GM23338 (cell line): ENCODE measurements around the gene MACROD1. TPM values are rescaled to one million over a fixed set of nuclear protein-coding genes. Genes with fewer than 3 reads are reported as not detected.
A peak's percentile ranks its signal among the peaks of the same experiment; 100 is the strongest.

Experiments used
- ATAC-seq: fragments of 200-7000 bp; cut with Tn5 transposase; 3 replicates; pipeline ENCODE4 v1.9.1; 2020
- DNase-seq: peaks from one replicate; pipeline ENCODE4 v3.0.0-alpha.2; 2015; ENCODE audit warnings: low spot score
- H2AFZ ChIP-seq: fragments of 200-600 bp; sonication (generic); 2 replicates; pipeline ENCODE4 v1.8.0; 2016; ENCODE audit warnings: antibody characterized with exemption, mild to moderate bottlenecking, moderate library complexity
- H3F3A ChIP-seq: fragments of 200-600 bp; sonication (generic); replicated peaks from 2 replicates; pipeline ENCODE4 v1.8.0; 2017; ENCODE audit warnings: antibody characterized with exemption, mixed run types, low read depth
- H3K27ac ChIP-seq: fragments of 200-600 bp; sonication (generic); 2 replicates; pipeline ENCODE4 v1.6.1; 2016; ENCODE audit warnings: low read depth
- H3K27me3 ChIP-seq: fragments of 200-600 bp; sonication (generic); 2 replicates; pipeline ENCODE4 v1.8.0; 2016; ENCODE audit warnings: mild to moderate bottlenecking, mixed run types, moderate library complexity; ENCODE audit not compliant: insufficient read depth
- H3K36me3 ChIP-seq: fragments of 200-600 bp; sonication (generic); 2 replicates; pipeline ENCODE4 v1.8.0; 2016; ENCODE audit warnings: mild to moderate bottlenecking; ENCODE audit not compliant: insufficient read depth
- H3K4me1 ChIP-seq: fragments of 200-600 bp; sonication (generic); 2 replicates; pipeline ENCODE4 v1.8.0; 2016; ENCODE audit warnings: mild to moderate bottlenecking, moderate library complexity; ENCODE audit not compliant: insufficient read depth
- H3K4me2 ChIP-seq: fragments of 200-600 bp; sonication (generic); 2 replicates; pipeline ENCODE4 v1.7.1; 2017; ENCODE audit warnings: mixed run types
- H3K4me3 ChIP-seq: fragments of 200-600 bp; sonication (generic); 2 replicates; pipeline ENCODE4 v1.6.1; 2016; ENCODE audit warnings: mixed run types
- H3K79me2 ChIP-seq: fragments of 200-600 bp; sonication (generic); replicated peaks from 2 replicates; pipeline ENCODE4 v1.8.0; 2017; ENCODE audit warnings: mild to moderate bottlenecking; ENCODE audit not compliant: insufficient read depth
- H3K9me2 ChIP-seq: fragments of 200-600 bp; sonication (generic); 2 replicates; pipeline ENCODE4 v1.8.0; 2017; ENCODE audit not compliant: insufficient read depth
- H4K20me1 ChIP-seq: fragments of 200-600 bp; sonication (generic); replicated peaks from 2 replicates; pipeline ENCODE4 v1.8.0; 2017; ENCODE audit warnings: mild to moderate bottlenecking; ENCODE audit not compliant: insufficient read depth
- H3K27ac Mint-ChIP-seq: 2 replicates; pipeline ENCODE4 v1.8.0; 2020; ENCODE audit warnings: inconsistent platforms, mild to moderate bottlenecking, moderate library complexity, mixed read lengths
- H3K27me3 Mint-ChIP-seq: 3 replicates; pipeline ENCODE4 v1.8.0; 2022; ENCODE audit warnings: low read depth, mild to moderate bottlenecking, moderate library complexity, mixed read lengths, inconsistent platforms; ENCODE audit not compliant: insufficient read depth, poor library complexity
- H3K36me3 Mint-ChIP-seq: 3 replicates; pipeline ENCODE4 v1.8.0; 2021; ENCODE audit warnings: low read depth, mild to moderate bottlenecking, inconsistent platforms, moderate library complexity, mixed read lengths
- H3K4me1 Mint-ChIP-seq: 3 replicates; pipeline ENCODE4 v1.8.0; 2020; ENCODE audit warnings: mild to moderate bottlenecking, inconsistent platforms, mixed read lengths
- H3K4me3 Mint-ChIP-seq: 3 replicates; pipeline ENCODE4 v1.8.0; 2021; ENCODE audit warnings: moderate library complexity, mild to moderate bottlenecking, inconsistent platforms, mixed read lengths
- H3K9me3 Mint-ChIP-seq: 3 replicates; pipeline ENCODE4 v1.8.0; 2020; ENCODE audit warnings: moderate library complexity, mild to moderate bottlenecking, inconsistent platforms, mixed read lengths
- CTCF ChIP-seq, 2 experiments: fragments of 200-600 bp in 1 of 2; sonication (generic) in 1 of 2; conservative IDR thresholded peaks; 2 replicates each; pipeline versions ENCODE4 v1.5.1 to v1.6.1; 2016 to 2017; ENCODE audit warnings: antibody characterized with exemption in 2 of 2, low read depth in 2 of 2, mild to moderate bottlenecking in 2 of 2, moderate library complexity in 1 of 2
- EZH2 ChIP-seq: fragments of 200-600 bp; sonication (generic); IDR thresholded peaks from one replicate; pipeline ENCODE4 v1.8.0; 2017; ENCODE audit warnings: antibody characterized with exemption, mild to moderate bottlenecking, low read depth; ENCODE audit not compliant: unreplicated experiment
- EZH2phosphoT487 ChIP-seq: fragments of 200-600 bp; sonication (generic); IDR thresholded peaks from one replicate; pipeline ENCODE4 v1.8.1; 2018; ENCODE audit warnings: antibody characterized with exemption; ENCODE audit not compliant: unreplicated experiment
- NANOG ChIP-seq: IDR thresholded peaks from 2 replicates; pipeline ENCODE4 v1.6.1; 2016; ENCODE audit warnings: antibody characterized with exemption, borderline replicate concordance
- POLR2AphosphoS5 ChIP-seq: IDR thresholded peaks from 2 replicates; pipeline ENCODE4 v1.6.1; 2016; ENCODE audit warnings: antibody characterized with exemption, low read depth
- REST ChIP-seq: IDR thresholded peaks from one replicate; pipeline ENCODE4 v1.6.1; 2018; ENCODE audit warnings: antibody characterized with exemption; ENCODE audit not compliant: unreplicated experiment
- STAT1 ChIP-seq: IDR thresholded peaks from one replicate; pipeline ENCODE4 v1.6.1; 2016; ENCODE audit warnings: antibody characterized with exemption; ENCODE audit not compliant: unreplicated experiment
- ZNF331 ChIP-seq: fragments of 250-450 bp; sonication (Bioruptor Pico); IDR thresholded peaks from 2 replicates; pipeline ENCODE4 v1.5.0; 2020; ENCODE audit warnings: low read depth, mild to moderate bottlenecking, moderate library complexity
- polyA plus RNA-seq: library from polyadenylated mRNA; unstranded; fragments of >200 nt; fragmentation: Nextera tagmentation; extraction: Ambion mirVana; gene quantifications from 2 replicates; pipeline ENCODE4 v1.2.1, GENCODE V29; 2016
- total RNA-seq: library from RNA; depleted of rRNA; stranded (reverse); fragments of >200 nt; shearing (Covaris generic); gene quantifications from 2 replicates; pipeline ENCODE4 v1.2.3, GENCODE V29; 2014
- TF ChIP-seq, protein P1 (sequence below): IDR thresholded peaks from 2 replicates; pipeline ENCODE4 v1.6.1; 2016; ENCODE audit warnings: antibody characterized with exemption

The MACROD1 gene
- total and polyA plus RNA-seq, 2 experiments from 2014 or later: 33.0 to 51.6 TPM

- TF ChIP-seq REST: no peak
- TF ChIP-seq CTCF (conservative IDR thresholded peaks at IDR 0.05; ENCODE audit: low read depth in 2 of 2): no peak
- no peak for TF ChIP-seq EZH2
- no peak for TF ChIP-seq ZNF331 (CRISPR knock-in tag)
- no peak for TF ChIP-seq NANOG
- no peak for TF ChIP-seq STAT1
- TF ChIP-seq, protein P1, sequence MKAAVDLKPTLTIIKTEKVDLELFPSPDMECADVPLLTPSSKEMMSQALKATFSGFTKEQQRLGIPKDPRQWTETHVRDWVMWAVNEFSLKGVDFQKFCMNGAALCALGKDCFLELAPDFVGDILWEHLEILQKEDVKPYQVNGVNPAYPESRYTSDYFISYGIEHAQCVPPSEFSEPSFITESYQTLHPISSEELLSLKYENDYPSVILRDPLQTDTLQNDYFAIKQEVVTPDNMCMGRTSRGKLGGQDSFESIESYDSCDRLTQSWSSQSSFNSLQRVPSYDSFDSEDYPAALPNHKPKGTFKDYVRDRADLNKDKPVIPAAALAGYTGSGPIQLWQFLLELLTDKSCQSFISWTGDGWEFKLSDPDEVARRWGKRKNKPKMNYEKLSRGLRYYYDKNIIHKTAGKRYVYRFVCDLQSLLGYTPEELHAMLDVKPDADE: no peak
- no peak for TF ChIP-seq POLR2AphosphoS5
- TF ChIP-seq EZH2phosphoT487: no peak
Observed at GRCh38 chr11:64176751-64177150, 10.8 kb upstream of the MACROD1 start (continued).

- Mint-ChIP-seq H3K27me3 (peaks cover 15% of the 10 kb centered on the region), H3K4me3 (no peak overlapping the region), H3K4me1 (peaks cover 4% of the 10 kb centered on the region; the same call in 1 of the 3 replicates), H3K36me3 (peaks cover 22% of the 10 kb centered on the region), H3K27ac (no peak overlapping the region), H3K9me3 (peaks cover 21% of the 10 kb centered on the region)
- Histone ChIP-seq H3K79me2 (no peaks in the 10 kb centered on the region), H3K27me3 (peaks cover 4% of the 10 kb centered on the region; the same call in 1 of the 2 replicates), H3K4me3 (no peak overlapping the region), H3K36me3 (no peaks in the 10 kb centered on the region), H3K4me1 (no peaks in the 10 kb centered on the region), H2AFZ (no peak overlapping the region), H3F3A (no peaks in the 10 kb centered on the region; the same call in 1 of the 2 replicates), H4K20me1 (no peaks in the 10 kb centered on the region), H3K4me2 (no peak overlapping the region), H3K27ac (no peak overlapping the region), H3K9me2 (no peaks in the 10 kb centered on the region)
- TF ChIP-seq ZNF331 (CRISPR knock-in tag) (peak; percentile 97), CTCF (conservative IDR thresholded peaks at IDR 0.05; ENCODE audit: low read depth in 2 of 2) (no peak)
- DNase-seq (no peak), ATAC-seq (no peak)
Observed at GRCh38 chr11:64173616-64174355, 7.9 kb upstream of the MACROD1 start.
